Activated CD4-positive, alpha-beta T cell treated with anti-CD3 and anti-CD28 coated beads, Interleukin-2, amount 50 U/mL, for 24 hours (primary cell): ENCODE results near the gene PTCD3.

ENCODE experiments used
- DNase-seq, 2 donors: peaks; one replicate each; pipeline ENCODE4 v3.0.0-alpha.2; 2020; ENCODE audit warnings: low read depth in 1 of 2, low spot score in 1 of 2

The PTCD3 gene

GRCh38 chr2:86105969-86106945 lies at the start of gene PTCD3:
TSS of gene PTCD3 (plus strand) at chr2:86106235. CDS start at chr2:86106248, 13 bp downstream.
- peak; percentile 78 to 93 for DNase-seq

GRCh38 chr2:86056590-86057331 lies 49.3 kb upstream of the PTCD3 start:
- no peak for DNase-seq

- no peak for DNase-seq
These were observed 44.0 kb upstream of the PTCD3 start for GRCh38 chr2:86062043-86062442.

GRCh38 chr2:86064006-86064405 lies 42.0 kb upstream of the PTCD3 start:
- no peak for DNase-seq

GRCh38 chr2:86065512-86065911 lies 40.5 kb upstream of the PTCD3 start:
- no peak for DNase-seq

- no peak for DNase-seq
These were observed 39.9 kb upstream of the PTCD3 start for GRCh38 chr2:86066007-86066578.

GRCh38 chr2:86066915-86067314 lies 39.1 kb upstream of the PTCD3 start:
- no peak for DNase-seq

- no peak for DNase-seq
These were observed 37.9 kb upstream of the PTCD3 start for GRCh38 chr2:86068136-86068588.

GRCh38 chr2:86068648-86069047 lies 37.4 kb upstream of the PTCD3 start:
- DNase-seq, result no peak

GRCh38 chr2:86069091-86069685 lies 36.8 kb upstream of the PTCD3 start:
- DNase-seq, result no peak

- no peak for DNase-seq
These were observed 36.2 kb upstream of the PTCD3 start for GRCh38 chr2:86069783-86070339.

GRCh38 chr2:86070868-86071267 lies 35.2 kb upstream of the PTCD3 start:
- DNase-seq, result no peak

- no peak for DNase-seq
These were observed 33.7 kb upstream of the PTCD3 start for GRCh38 chr2:86072271-86072858.

- no peak for DNase-seq
These were observed 32.8 kb upstream of the PTCD3 start for GRCh38 chr2:86073225-86073624.

GRCh38 chr2:86074256-86074655 lies 31.8 kb upstream of the PTCD3 start:
- DNase-seq, result no peak

- DNase-seq, result no peak
These were observed 31.2 kb upstream of the PTCD3 start for GRCh38 chr2:86074811-86075210.

GRCh38 chr2:86075886-86076285 lies 30.1 kb upstream of the PTCD3 start:
- DNase-seq, result no peak

GRCh38 chr2:86078774-86079545 lies 27.1 kb upstream of the PTCD3 start:
- no peak for DNase-seq

GRCh38 chr2:86079981-86080911 lies 25.8 kb upstream of the PTCD3 start:
- DNase-seq, result peak; percentile 45 to 59
